GM12874 (cell line): ENCODE results near the gene VAPB.

ENCODE experiments used
- TF ChIP-seq, protein P1 (sequence below): IDR thresholded peaks from 2 replicates; pipeline ENCODE4 v1.5.1; 2011; ENCODE audit warnings: low read depth, mild to moderate bottlenecking, control low read depth, low read length, moderate library complexity; ENCODE audit not compliant: insufficient read depth

The VAPB gene

DNA sequence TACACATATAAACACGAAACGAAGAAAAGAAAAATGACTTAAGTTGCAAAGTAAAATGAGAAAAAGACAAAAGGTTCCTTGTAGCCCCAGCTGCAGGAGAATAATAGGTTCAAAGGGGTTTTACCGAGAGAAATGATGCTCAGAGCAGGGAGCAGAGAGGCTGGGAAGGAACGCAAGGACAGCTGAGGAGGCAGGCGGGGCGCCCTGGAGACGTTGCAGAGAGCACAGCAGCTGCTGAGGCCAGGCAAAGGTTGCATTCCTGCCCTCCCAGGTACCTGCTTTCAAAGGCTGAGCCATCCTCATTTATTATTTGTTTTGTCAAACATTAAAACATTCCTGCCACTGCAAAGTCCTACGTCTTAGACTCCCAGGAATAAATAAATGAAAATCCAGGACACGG lies 16.2 kb upstream of the VAPB start:
- TF ChIP-seq, protein P1, sequence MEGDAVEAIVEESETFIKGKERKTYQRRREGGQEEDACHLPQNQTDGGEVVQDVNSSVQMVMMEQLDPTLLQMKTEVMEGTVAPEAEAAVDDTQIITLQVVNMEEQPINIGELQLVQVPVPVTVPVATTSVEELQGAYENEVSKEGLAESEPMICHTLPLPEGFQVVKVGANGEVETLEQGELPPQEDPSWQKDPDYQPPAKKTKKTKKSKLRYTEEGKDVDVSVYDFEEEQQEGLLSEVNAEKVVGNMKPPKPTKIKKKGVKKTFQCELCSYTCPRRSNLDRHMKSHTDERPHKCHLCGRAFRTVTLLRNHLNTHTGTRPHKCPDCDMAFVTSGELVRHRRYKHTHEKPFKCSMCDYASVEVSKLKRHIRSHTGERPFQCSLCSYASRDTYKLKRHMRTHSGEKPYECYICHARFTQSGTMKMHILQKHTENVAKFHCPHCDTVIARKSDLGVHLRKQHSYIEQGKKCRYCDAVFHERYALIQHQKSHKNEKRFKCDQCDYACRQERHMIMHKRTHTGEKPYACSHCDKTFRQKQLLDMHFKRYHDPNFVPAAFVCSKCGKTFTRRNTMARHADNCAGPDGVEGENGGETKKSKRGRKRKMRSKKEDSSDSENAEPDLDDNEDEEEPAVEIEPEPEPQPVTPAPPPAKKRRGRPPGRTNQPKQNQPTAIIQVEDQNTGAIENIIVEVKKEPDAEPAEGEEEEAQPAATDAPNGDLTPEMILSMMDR: no peak

DNA sequence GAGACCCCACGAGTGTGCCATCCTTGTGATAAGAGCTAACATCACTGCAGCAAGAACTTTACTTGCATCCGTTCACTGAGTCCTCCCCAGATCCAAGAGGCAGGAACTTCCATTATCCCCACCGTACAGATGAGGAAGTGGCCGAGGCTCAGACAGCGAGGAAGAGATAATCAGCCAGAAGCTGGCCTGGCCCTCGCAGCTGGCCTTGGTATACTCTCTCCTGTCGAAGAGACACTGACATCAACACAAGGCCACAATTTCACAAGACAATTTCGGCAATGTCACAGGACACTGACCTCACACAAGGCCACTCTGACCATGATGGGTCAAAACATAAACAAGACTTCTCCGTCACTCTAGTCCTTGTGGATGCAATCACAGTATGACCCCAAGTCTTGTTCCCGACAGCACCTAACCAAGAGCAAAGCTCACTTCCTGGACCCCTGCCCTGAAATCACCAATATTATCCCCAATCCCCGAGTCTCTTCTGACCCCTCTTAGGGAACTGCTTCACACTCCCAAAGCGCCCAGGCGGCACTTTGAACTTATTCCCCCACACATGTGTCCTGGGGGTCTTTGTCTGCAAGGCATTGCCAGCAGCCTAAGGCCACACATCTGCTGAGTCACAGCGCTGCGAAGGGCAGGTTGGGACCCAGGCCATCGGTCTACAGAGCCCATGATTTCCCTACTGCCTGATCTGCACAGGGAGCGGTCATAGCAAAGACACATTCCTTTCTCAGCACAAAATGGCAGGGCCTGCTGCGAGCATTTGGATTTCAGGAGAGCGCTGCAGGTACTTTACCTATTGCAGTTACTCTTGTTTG lies 14.8 kb upstream of the VAPB start:
- TF ChIP-seq, protein P1: no peak

GRCh38 chr20:58374906-58375758 lies 13.9 kb upstream of the VAPB start:
- TF ChIP-seq, protein P1: no peak

- TF ChIP-seq, protein P1: no peak
Observed at GRCh38 chr20:58375759-58376352, 13.2 kb upstream of the VAPB start.

DNA sequence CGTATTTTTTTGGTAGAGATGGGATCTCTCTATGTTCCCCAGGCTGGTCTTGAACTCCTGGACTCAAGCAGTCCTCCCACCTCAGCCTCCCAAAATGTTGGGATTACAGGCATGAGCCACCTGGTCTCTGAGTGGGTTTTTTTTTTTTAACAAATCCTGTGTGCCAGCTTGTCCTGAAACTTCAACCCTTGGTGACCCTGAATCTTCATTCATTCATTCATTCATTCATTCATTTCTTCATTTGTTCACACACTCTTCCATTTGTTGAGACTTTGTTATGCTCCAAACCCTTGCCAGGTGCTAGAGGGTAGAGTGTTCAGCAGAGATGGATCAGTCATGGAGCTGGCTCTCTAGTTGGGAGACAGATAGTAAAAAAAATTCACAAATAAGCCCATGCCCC lies 12.0 kb upstream of the VAPB start:
- TF ChIP-seq, protein P1: no peak

DNA sequence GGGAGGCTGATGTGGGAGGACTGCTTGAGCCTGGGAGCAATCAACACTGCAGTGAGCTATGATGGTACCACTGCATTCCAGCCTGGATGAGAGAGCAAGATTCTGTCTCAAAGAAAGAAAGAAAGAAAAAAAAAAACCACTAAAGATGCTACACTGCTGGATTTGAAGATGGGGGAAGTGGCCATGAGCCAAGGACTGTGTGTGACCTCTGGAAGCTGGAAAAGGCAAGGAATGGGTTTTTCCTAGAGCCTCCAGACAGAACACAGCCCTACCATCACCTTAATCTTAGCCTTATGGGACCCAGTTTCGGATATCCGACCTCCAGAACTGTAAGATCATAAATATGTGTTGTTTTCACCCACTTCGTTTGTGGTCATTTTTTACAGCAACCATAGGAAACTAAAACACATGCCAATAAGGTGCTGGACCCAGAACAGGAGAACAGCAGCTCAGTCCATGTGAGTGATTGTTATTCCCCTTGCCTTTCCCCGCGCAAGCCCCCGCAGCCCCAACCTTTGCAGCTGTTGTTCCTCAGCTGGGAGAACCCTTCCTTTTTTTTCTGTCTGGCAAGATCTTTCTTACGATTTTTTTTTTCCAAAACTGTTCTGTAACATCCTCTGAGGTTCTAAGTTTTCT lies 11.1 kb upstream of the VAPB start:
- TF ChIP-seq, protein P1: no peak

- TF ChIP-seq, protein P1: no peak
Observed at GRCh38 chr20:58378704-58379103, 10.3 kb upstream of the VAPB start.
